IgD-negative memory B cell (primary cell): ENCODE results near the gene TK1. TPM values are rescaled to one million over a fixed set of nuclear protein-coding genes. Genes with fewer than 3 reads are reported as not detected.

ENCODE experiments used
- H3K27ac Mint-ChIP-seq, 3 donors: one replicate each; pipeline ENCODE4 v1.8.0; 2020 to 2022; ENCODE audit warnings: mild to moderate bottlenecking in 3 of 3, mixed read lengths in 3 of 3, moderate library complexity in 1 of 3
- H3K27me3 Mint-ChIP-seq: one replicate; pipeline ENCODE4 v1.8.0; 2021; ENCODE audit warnings: mixed read lengths
- H3K36me3 Mint-ChIP-seq: one replicate; pipeline ENCODE4 v1.8.0; 2020; ENCODE audit warnings: mild to moderate bottlenecking, mixed read lengths
- H3K4me1 Mint-ChIP-seq, 3 donors: one replicate each; pipeline ENCODE4 v1.8.0; 2020 to 2022; ENCODE audit warnings: mixed read lengths in 3 of 3, mild to moderate bottlenecking in 1 of 3
- H3K4me3 Mint-ChIP-seq, 4 donors: one replicate each; pipeline ENCODE4 v1.8.0; 2020 to 2022; ENCODE audit warnings: mild to moderate bottlenecking in 4 of 4, mixed read lengths in 4 of 4, moderate library complexity in 3 of 4
- H3K9me3 Mint-ChIP-seq, 3 donors: one replicate each; pipeline ENCODE4 v1.8.0; 2020 to 2021; ENCODE audit warnings: mixed read lengths in 3 of 3, mild to moderate bottlenecking in 1 of 3
- polyA plus RNA-seq: library from polyadenylated mRNA; unstranded; fragments of 300-500 nt; fragmentation: Illumina TruSeq; gene quantifications from one replicate; pipeline ENCODE4 v1.2.3, GENCODE V29; 2021

Gene TK1
- polyA plus RNA-seq, 1 donor from 2014 or later: 7.0 TPM

DNA sequence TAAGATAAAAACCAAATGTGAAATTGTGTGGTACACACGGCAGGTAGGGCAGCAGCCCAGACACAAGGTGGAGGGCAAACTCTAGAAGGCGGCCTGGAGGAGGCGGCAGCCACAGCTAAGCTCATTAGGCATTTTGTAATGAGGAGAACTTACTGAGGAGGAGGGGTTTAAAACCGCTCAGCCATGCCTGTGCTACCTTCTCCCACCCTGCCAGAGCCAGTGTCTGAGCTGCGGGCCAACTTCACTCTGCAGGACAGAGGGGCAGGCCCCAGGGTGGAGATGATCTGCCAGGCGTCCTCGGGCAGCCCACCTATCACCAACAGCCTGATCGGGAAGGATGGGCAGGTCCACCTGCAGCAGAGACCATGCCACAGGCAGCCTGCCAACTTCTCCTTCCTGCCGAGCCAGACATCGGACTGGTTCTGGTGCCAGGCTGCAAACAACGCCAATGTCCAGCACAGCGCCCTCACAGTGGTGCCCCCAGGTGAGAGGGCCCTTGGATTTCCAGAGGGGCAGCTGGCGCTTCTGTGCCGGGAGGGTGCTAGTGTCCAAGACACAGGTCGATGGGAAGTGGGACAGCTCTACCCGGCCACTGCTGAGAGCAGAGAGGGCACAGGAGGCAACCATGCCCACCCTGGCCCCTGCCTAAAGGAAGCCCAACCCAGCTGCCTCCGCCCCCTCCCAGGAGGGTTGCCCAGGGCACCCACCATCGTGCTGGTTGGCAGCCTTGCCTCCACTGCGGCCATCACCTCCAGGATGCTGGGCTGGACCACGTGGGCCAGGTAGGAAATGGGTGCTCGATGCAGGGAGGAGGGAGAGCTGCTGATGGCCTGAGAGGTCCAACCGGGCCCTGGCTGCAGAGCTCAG lies 22.7 kb downstream of the TK1 start:
- Mint-ChIP-seq H3K27ac (peak overlapping the region in 2 of 3 donors; percentile 63 to 75), H3K36me3 (no peaks in the 10 kb centered on the region), H3K27me3 (peaks cover 1% of the 10 kb centered on the region)

GRCh38 chr17:78159575-78160158 lies 27.2 kb downstream of the TK1 start:
- peaks cover 13 to 23% (median 19%) of the 10 kb centered on the region in 3 donors for H3K4me1 Mint-ChIP-seq
- peaks cover 1% of the 10 kb centered on the region for H3K27me3 Mint-ChIP-seq
- H3K9me3 Mint-ChIP-seq: no peaks in the 10 kb centered on the region
- peak overlapping the region in 3 of 4 donors; percentile 38 to 82 (median 79) for H3K4me3 Mint-ChIP-seq
- no peaks in the 10 kb centered on the region for H3K36me3 Mint-ChIP-seq
- peak overlapping the region; percentile 63 to 82 (median 72) for H3K27ac Mint-ChIP-seq

More for the DNA sequence above, 22.7 kb downstream of the TK1 start:
- Mint-ChIP-seq H3K4me1 (peaks cover 8 to 14% (median 8%) of the 10 kb centered on the region in 3 donors), H3K4me3 (peak overlapping the region in 1 of 4 donors; percentile 38), H3K9me3 (no peaks in the 10 kb centered on the region)

GRCh38 chr17:78154903-78155811 lies 31.7 kb downstream of the TK1 start:
- peak overlapping the region; percentile 82 to 94 (median 94) for H3K27ac Mint-ChIP-seq
- H3K9me3 Mint-ChIP-seq: no peaks in the 10 kb centered on the region
- H3K36me3 Mint-ChIP-seq: no peaks in the 10 kb centered on the region
- H3K4me1 Mint-ChIP-seq: peaks cover 23 to 34% (median 24%) of the 10 kb centered on the region in 3 donors
- peak overlapping the region; percentile 39 to 77 (median 56) for H3K4me3 Mint-ChIP-seq
- H3K27me3 Mint-ChIP-seq: peaks cover 1% of the 10 kb centered on the region

- Mint-ChIP-seq H3K9me3 (no peaks in the 10 kb centered on the region), H3K27me3 (no peaks in the 10 kb centered on the region)
Measured at GRCh38 chr17:78151514-78152008, 35.3 kb downstream of the TK1 start.

GRCh38 chr17:78148286-78149016 lies 38.4 kb downstream of the TK1 start:
- H3K36me3 Mint-ChIP-seq: no peaks in the 10 kb centered on the region
- H3K27ac Mint-ChIP-seq: peak overlapping the region; percentile 88 to 98 (median 89)
- H3K27me3 Mint-ChIP-seq: no peaks in the 10 kb centered on the region
- H3K9me3 Mint-ChIP-seq: no peaks in the 10 kb centered on the region
- peak overlapping the region; percentile 1 to 85 (median 54) for H3K4me3 Mint-ChIP-seq
- H3K4me1 Mint-ChIP-seq: peaks cover 29 to 43% (median 34%) of the 10 kb centered on the region in 3 donors

More at GRCh38 chr17:78151514-78152008, 35.3 kb downstream of the TK1 start:
- Mint-ChIP-seq H3K36me3 (no peaks in the 10 kb centered on the region), H3K27ac (peak overlapping the region in 1 of 3 donors; percentile 67), H3K4me1 (peaks cover 28 to 43% (median 30%) of the 10 kb centered on the region in 3 donors), H3K4me3 (no peak overlapping the region)

DNA sequence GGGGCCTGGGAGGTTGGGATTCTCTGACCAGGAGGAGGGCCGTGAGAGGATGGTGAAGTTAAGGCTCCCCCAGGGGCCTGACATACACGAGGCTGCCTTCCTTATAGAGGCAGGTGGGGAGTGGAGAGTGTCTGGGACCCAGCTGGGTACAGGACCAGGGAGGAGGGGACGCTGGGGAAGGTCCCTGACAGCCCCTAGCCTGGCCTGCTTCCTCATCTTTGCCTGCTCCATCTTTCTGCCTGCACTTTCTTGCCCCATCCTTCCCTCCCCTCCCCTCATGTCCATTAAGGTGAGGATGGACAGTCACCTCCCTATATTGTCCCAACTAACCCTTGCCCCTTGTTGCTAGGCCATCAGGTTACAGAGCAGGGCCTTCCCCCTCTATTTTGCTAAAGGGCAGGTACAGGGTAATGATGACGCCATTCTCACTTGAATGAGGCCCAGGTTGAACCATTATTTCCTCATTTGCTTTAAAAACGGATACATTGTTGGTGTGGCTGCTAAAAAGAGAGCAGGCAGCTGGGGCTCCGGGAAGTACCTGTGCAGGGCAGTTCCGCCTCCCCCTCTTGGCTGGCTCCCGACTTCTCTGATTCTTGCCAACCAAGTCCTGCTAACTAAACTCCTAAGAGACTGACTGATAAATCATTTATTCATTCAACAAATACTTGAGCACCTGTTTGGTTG lies 39.4 kb downstream of the TK1 start:
- Mint-ChIP-seq H3K27me3 (no peaks in the 10 kb centered on the region), H3K27ac (peak overlapping the region; percentile 89 to 98 (median 98)), H3K36me3 (no peaks in the 10 kb centered on the region), H3K9me3 (no peaks in the 10 kb centered on the region), H3K4me1 (peaks cover 25 to 48% (median 37%) of the 10 kb centered on the region in 3 donors), H3K4me3 (peak overlapping the region; percentile 8 to 85 (median 68))

- no peaks in the 10 kb centered on the region for H3K36me3 Mint-ChIP-seq
- peak overlapping the region in 3 of 4 donors; percentile 55 to 60 (median 55) for H3K4me3 Mint-ChIP-seq
- H3K27ac Mint-ChIP-seq: peak overlapping the region; percentile 89 to 98 (median 98)
- no peaks in the 10 kb centered on the region for H3K9me3 Mint-ChIP-seq
- H3K4me1 Mint-ChIP-seq: peaks cover 25 to 53% (median 41%) of the 10 kb centered on the region in 3 donors
- no peaks in the 10 kb centered on the region for H3K27me3 Mint-ChIP-seq
Measured at GRCh38 chr17:78146881-78147280, 40.0 kb downstream of the TK1 start.

DNA sequence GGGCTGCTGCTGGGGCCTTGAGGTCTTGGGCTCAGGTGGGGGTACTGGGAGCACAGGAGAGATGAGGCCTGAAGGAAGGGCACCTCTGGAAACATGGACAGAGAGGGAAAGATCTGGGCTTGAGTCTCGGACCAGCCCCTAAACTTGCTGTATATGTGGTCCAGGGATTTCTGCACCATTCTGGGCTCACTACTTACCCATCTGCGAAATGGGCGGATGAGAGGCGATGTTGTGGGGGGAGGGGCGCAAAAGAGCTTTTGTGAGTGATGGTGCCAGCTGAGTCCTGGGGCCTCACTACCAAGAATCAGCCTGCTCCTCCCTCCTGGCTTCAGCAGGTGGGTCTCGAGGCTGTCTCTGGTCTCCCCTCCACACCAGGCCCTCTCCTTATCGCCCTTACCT lies 40.4 kb downstream of the TK1 start:
- Mint-ChIP-seq H3K27ac (peak overlapping the region; percentile 89 to 98 (median 98)), H3K4me3 (peak overlapping the region in 3 of 4 donors; percentile 33 to 55 (median 55)), H3K4me1 (peaks cover 25 to 52% (median 41%) of the 10 kb centered on the region in 3 donors), H3K9me3 (no peaks in the 10 kb centered on the region), H3K27me3 (no peaks in the 10 kb centered on the region), H3K36me3 (no peaks in the 10 kb centered on the region)

DNA sequence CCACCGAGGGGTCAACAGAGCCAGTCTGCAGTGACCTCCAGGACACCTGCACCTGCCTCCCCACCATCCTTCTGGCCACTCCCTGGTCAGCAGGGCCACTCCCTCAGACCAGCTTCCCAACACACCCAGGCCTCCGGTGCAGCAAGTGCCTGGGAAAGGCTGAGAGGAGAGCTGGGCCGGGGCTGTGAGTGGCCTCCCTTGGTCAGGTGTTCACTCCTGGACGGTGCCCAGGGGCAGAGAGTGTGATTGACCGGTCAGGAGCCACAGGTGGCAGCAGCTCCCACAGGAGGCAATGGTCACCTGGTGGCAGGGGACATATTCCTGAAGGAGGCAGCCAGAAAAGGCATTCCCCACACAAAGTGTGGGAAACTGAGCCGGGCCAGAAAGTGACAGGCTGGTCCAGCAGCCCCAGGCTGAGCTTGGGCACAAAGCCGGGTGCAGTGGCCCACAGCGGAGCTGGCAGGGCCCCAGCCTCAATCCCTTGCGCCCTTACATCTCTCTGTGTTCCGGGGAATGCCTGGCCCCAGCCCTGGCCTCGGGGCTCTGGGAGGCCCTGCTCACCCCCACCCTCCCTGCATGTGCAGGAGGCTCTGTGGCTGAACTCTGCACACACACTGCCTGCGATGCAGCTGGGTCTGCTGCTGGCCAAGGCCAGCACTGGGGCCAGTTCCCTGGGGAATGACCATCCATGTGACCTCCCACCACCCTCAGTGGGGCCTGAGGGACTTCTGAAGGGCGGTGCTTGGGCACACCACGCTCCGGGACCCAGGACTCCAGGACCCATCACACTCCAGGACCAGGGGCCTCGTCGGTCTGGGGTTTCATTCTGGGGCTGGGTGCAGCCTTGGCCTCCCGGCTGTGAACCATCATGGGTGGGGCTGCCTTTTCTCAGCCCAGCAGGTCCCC lies 41.9 kb downstream of the TK1 start:
- no peaks in the 10 kb centered on the region for H3K9me3 Mint-ChIP-seq
- H3K27ac Mint-ChIP-seq: peak overlapping the region; percentile 78 to 94 (median 89)
- peaks cover 30 to 54% (median 47%) of the 10 kb centered on the region in 3 donors for H3K4me1 Mint-ChIP-seq
- no peaks in the 10 kb centered on the region for H3K27me3 Mint-ChIP-seq
- H3K36me3 Mint-ChIP-seq: peaks cover 4% of the 10 kb centered on the region
- H3K4me3 Mint-ChIP-seq: no peak overlapping the region

DNA sequence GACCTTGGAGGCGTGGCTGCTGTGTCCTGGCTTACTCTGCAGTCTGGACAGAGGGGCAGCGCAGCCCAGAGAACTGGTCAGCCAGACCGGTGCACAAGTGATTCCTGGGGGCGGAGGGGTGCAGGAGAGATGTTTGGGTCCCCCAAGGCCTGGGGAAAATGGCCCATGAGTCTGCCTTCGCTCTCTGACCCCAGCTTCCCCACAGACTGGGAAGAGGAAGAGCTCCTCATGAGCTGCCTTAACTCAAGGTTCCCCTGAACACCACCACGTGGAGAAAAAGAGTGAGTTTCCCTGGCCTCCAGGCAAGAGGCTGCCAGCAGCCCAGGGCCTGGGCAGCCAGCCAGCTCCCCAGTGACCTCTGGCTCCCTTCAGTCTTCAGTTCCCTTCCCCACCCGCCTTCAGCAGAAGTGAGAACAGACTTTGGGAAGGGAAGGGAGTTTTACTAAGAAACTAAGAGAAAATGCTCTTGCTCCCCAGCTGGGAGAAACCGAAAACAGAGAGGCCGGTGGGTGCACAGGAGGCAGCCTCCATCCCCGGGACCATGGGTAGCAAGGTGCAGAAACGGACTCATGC lies 42.6 kb downstream of the TK1 start:
- peak overlapping the region in 2 of 4 donors; percentile 43 to 73 for H3K4me3 Mint-ChIP-seq
- H3K4me1 Mint-ChIP-seq: peaks cover 30 to 53% (median 49%) of the 10 kb centered on the region in 3 donors
- peaks cover 5% of the 10 kb centered on the region for H3K36me3 Mint-ChIP-seq
- no peaks in the 10 kb centered on the region for H3K27me3 Mint-ChIP-seq
- H3K27ac Mint-ChIP-seq: peak overlapping the region; percentile 59 to 94 (median 89)
- H3K9me3 Mint-ChIP-seq: no peaks in the 10 kb centered on the region

GRCh38 chr17:78143214-78144146 lies 43.4 kb downstream of the TK1 start:
- H3K27ac Mint-ChIP-seq: peak overlapping the region; percentile 31 to 94 (median 89)
- H3K9me3 Mint-ChIP-seq: no peaks in the 10 kb centered on the region
- H3K36me3 Mint-ChIP-seq: peaks cover 5% of the 10 kb centered on the region
- no peaks in the 10 kb centered on the region for H3K27me3 Mint-ChIP-seq
- H3K4me3 Mint-ChIP-seq: peak overlapping the region in 2 of 4 donors; percentile 37 to 58
- peaks cover 26 to 51% (median 49%) of the 10 kb centered on the region in 3 donors for H3K4me1 Mint-ChIP-seq
